HepG2 (cell line): ENCODE results near the gene SNIP1. TPM values are rescaled to one million over a fixed set of nuclear protein-coding genes. Genes with fewer than 3 reads are reported as not detected.
"Not testable (repeated sequence)": the region's sequence is repeated elsewhere in the genome, so short reads cannot be mapped to it uniquely, and the experiment has no call there.

ENCODE experiments used
- ATAC-seq: fragments of 200-7000 bp; cut with Tn5 transposase; 3 replicates; pipeline ENCODE4 v1.9.1; 2020; ENCODE audit warnings: mild to moderate bottlenecking, moderate library complexity
- BruUV-seq: library from RNA; stranded (reverse); fragments of 400-500 nt; replicated peaks from 2 replicates; lab custom pipeline; 2021; lab: Mats Ljungman, UMichigan
- CTCF ChIA-PET: fragments of 300-600 bp; formaldehyde crosslinking; extraction: SDS; loops from one replicate; lab custom pipeline; 2021; ENCODE audit warnings: low total read pairs, inconsistent platforms, low intra/inter-chr PET ratio; lab: Yijun Ruan, JAX
- POLR2A ChIA-PET: fragments of 350-600 bp; sonication (Branson Sonifier 250); formaldehyde crosslinking; loops from one replicate; lab custom pipeline; 2020; ENCODE audit warnings: antibody characterized with exemption, inconsistent platforms; lab: Yijun Ruan, JAX
- DNase-seq: peaks from one replicate; pipeline ENCODE4 v3.0.0-alpha.2; 2015; ENCODE audit warnings: low spot score
- FAIRE-seq: peaks from 3 replicates; lab custom pipeline; 2011; peaks lifted over from hg19 to GRCh38; lab: Jason Lieb, UNC
- H2AFZ ChIP-seq: one replicate; pipeline ENCODE4 v1.6.1; 2011; ENCODE audit warnings: low read length, inconsistent platforms
- H3K27ac ChIP-seq: fragments of 300-600 bp; 3 replicates; pipeline ENCODE4 v1.8.0; 2011; ENCODE audit warnings: mixed run types, mild to moderate bottlenecking, mixed read lengths, low read length, inconsistent platforms; ENCODE audit not compliant: insufficient read depth; ENCODE audit errors: extremely low read length
- H3K27me3 ChIP-seq, 2 experiments: fragments of 200-600 bp in 1 of 2; 2 replicates in 1 of 2; 3 replicates in 1 of 2; pipeline versions ENCODE4 v1.6.0 to v1.8.0; 2011; ENCODE audit warnings: low read length in 2 of 2, mild to moderate bottlenecking in 2 of 2, moderate library complexity in 2 of 2, inconsistent platforms in 1 of 2; ENCODE audit not compliant: insufficient read depth in 2 of 2, control insufficient read depth in 1 of 2
- H3K36me3 ChIP-seq, 2 experiments: fragments of 200-600 bp in 1 of 2; replicated peaks in 1 of 2; 2 replicates in 1 of 2; 3 replicates in 1 of 2; pipeline versions ENCODE4 v1.5.1 to v1.8.0; 2011; ENCODE audit warnings: low read length in 2 of 2, inconsistent platforms in 1 of 2; ENCODE audit not compliant: insufficient read depth in 2 of 2, control insufficient read depth in 1 of 2
- H3K4me1 ChIP-seq: 2 replicates; pipeline ENCODE4 v1.5.1; 2012; ENCODE audit warnings: low read length, inconsistent platforms; ENCODE audit not compliant: insufficient read depth
- H3K4me2 ChIP-seq: 2 replicates; pipeline ENCODE4 v1.6.0; 2011; ENCODE audit warnings: low read depth, low read length, inconsistent platforms
- H3K4me3 ChIP-seq, 3 experiments: fragments of 200-600 bp in 1 of 3; sonication (generic), shearing (Covaris generic) in 1 of 3; replicated peaks in 1 of 3; 2 replicates each; pipeline ENCODE4 v1.5.1; 2011 to 2016; ENCODE audit warnings: low read length in 3 of 3, inconsistent platforms in 2 of 3, low read depth in 2 of 3, mild to moderate bottlenecking in 2 of 3, control low read depth in 1 of 3, mixed read lengths in 1 of 3; ENCODE audit not compliant: insufficient read depth in 1 of 3
- H3K79me2 ChIP-seq: one replicate; pipeline ENCODE4 v1.6.1; 2011; ENCODE audit warnings: low read length, inconsistent platforms; ENCODE audit not compliant: insufficient read depth
- H3K9ac ChIP-seq: 2 replicates; pipeline ENCODE4 v1.6.0; 2011; ENCODE audit warnings: mild to moderate bottlenecking, low read depth, low read length, inconsistent platforms; ENCODE audit not compliant: insufficient read depth
- H3K9me3 ChIP-seq: 2 replicates; pipeline ENCODE4 v1.5.1; 2012; ENCODE audit warnings: mild to moderate bottlenecking, low read length
- H4K20me1 ChIP-seq: 2 replicates; pipeline ENCODE4 v1.6.0; 2011; ENCODE audit warnings: inconsistent platforms, mild to moderate bottlenecking, low read length, moderate library complexity; ENCODE audit not compliant: insufficient read depth
- NFYB ChIP-seq: sonication (generic); formaldehyde crosslinking; IDR thresholded peaks from 2 replicates; pipeline ENCODE4 v1.4.0; 2020; ENCODE audit warnings: missing genetic modification reagents
- NFYC ChIP-seq: IDR thresholded peaks from 2 replicates; pipeline ENCODE4 v1.6.1; 2016; ENCODE audit warnings: missing genetic modification reagents, missing compliant biosample characterization
- POLR2A ChIP-seq, 2 experiments: IDR thresholded peaks; 2 replicates each; pipeline ENCODE4 v1.6.1; 2011; ENCODE audit warnings: low read depth in 2 of 2, low read length in 2 of 2, mild to moderate bottlenecking in 1 of 2, moderate library complexity in 1 of 2; ENCODE audit not compliant: insufficient read depth in 1 of 2
- WGBS: methylation state at CpG from one replicate; pipeline ENCODE4 v1.1.6; 2017; ENCODE audit warnings: low lambda C conversion rate; 5-methylcytosine and 5-hydroxymethylcytosine counted together
- in situ Hi-C: cut with HindIII; loops from 2 replicates; pipeline ENCODE4 v1.10.0; 2017; ENCODE audit warnings: low pct_unique_long_range_greater_than_20kb; ENCODE audit not compliant: extremely low pct_ligation_motif_present
- intact Hi-C: fragments of 100-400 bp; cut with micrococcal nuclease; formaldehyde crosslinking; loops from one replicate; pipeline ENCODE4 v1.10.0; 2022; ENCODE audit not compliant: unreplicated experiment
- polyA plus RNA-seq, 8 experiments: library from polyadenylated mRNA; depleted of rRNA in 3 of 8; stranded (reverse) in 7 of 8; unstranded in 1 of 8; fragments of >200 nt; fragmentation: Illumina TruSeq in 4 of 8; extraction: Trizol in 4 of 8; gene quantifications; 2 replicates each; pipeline versions ENCODE4 v1.2.1 to v1.2.3, GENCODE V29; 2011 to 2016; ENCODE audit warnings: low read depth in 4 of 8, missing spikeins in 1 of 8, mixed read lengths in 1 of 8; ENCODE audit not compliant: insufficient read depth in 1 of 8
- total RNA-seq, 5 experiments: library from RNA; depleted of rRNA; stranded (reverse); fragments of >200 nt; fragmentation: Illumina TruSeq; extraction: Trizol; gene quantifications; 2 replicates each; pipeline ENCODE4 v1.2.3, GENCODE V29; 2016; ENCODE audit warnings: low read depth in 1 of 5

SNIP1 gene
- total and polyA plus RNA-seq, 2 of the 13 experiments (the other 11 are each of a cell fraction or from before 2014, with no cell fraction given), result 5.5 to 11.2 TPM

DNA sequence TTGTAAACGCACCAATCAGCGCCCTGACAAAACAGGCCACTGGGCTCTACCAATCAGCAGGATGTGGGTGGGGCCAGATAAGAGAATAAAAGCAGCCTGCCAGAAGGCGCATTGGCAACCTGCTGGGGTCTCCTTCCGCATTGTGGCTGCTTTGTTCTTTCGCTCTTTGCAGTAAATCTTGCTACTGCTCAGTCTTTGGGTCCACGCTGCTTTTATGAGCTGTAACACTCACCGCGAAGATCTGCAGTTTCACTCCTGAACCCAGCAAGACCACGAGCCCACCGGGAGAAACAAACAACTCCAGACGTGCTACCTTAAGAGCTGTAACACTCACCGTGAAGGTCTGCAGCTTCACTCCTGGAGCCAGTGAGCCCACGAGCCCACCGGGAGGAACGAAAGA lies 35.2 kb downstream of the SNIP1 start:
- H3K79me2 ChIP-seq, H3K4me3 ChIP-seq, H3K27me3 ChIP-seq, FAIRE-seq, ATAC-seq, intact Hi-C loops, H3K9me3 ChIP-seq, H2AFZ ChIP-seq, DNase-seq, H3K36me3 ChIP-seq, in situ Hi-C loops, CTCF ChIA-PET, POLR2A ChIA-PET, H3K4me2 ChIP-seq, H4K20me1 ChIP-seq, H3K9ac ChIP-seq, BruUV-seq, H3K27ac ChIP-seq: not testable (repeated sequence)
- peaks cover 11% of the 10 kb centered on the region for H3K4me1 ChIP-seq
- TF ChIP-seq NFYC, result peak; percentile 31; the same call in 1 of the 2 replicates
- TF ChIP-seq POLR2A (IDR thresholded peaks at IDR 0.05; ENCODE audit: insufficient read depth in 1 of 2, low read depth in 2 of 2, low read length in 2 of 2), result 0 out of 4 replicates have a peak, but pooled peaks of 1 of the 2 experiments have one; percentile 27
- TF ChIP-seq NFYB (CRISPR knock-in tag), result peak; percentile 60
- 77% methylated on average over 13 of the region's 15 CpGs for WGBS

DNA sequence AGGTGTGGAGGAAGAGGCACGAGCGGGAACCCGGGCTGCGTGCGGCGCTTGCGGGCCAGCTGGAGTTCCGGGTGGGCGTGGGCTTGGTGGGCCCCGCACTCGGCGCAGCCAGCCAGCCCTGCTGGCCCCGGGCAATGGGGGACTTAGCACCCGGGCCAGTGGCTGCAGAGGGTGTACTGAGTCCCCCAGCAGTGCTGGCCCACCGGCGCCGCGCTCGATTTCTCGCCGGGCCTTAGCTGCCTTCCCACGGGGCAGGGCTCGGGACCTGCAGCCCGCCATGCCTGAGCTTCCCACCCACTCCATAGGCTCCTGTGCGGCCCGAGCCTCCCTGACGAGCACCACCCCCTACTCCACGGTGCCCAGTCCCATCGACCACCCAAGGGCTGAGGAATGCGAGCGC lies 35.9 kb downstream of the SNIP1 start:
- POLR2A ChIA-PET, H3K9me3 ChIP-seq, H3K36me3 ChIP-seq, H3K4me2 ChIP-seq, intact Hi-C loops, FAIRE-seq, H3K27ac ChIP-seq, DNase-seq, H3K27me3 ChIP-seq, H3K79me2 ChIP-seq, BruUV-seq, in situ Hi-C loops, H4K20me1 ChIP-seq, H3K9ac ChIP-seq, H3K4me3 ChIP-seq, ATAC-seq, CTCF ChIA-PET, H2AFZ ChIP-seq: not testable (repeated sequence)
- 60% methylated on average over 1 of the region's 31 CpGs for WGBS
- peaks cover 15% of the 10 kb centered on the region for H3K4me1 ChIP-seq
